Panc1 (cell line): ENCODE data around the gene HTR2C. TPM values are rescaled to one million over a fixed set of nuclear protein-coding genes. Genes with fewer than 3 reads are reported as not detected.

Source experiments
- ATAC-seq: fragments of 200-7000 bp; cut with Tn5 transposase; 2 replicates; pipeline ENCODE4 v1.9.1; 2020; ENCODE audit warnings: mild to moderate bottlenecking, moderate library complexity
- BruUV-seq: library from RNA; stranded (reverse); fragments of 400-500 nt; replicated peaks from 2 replicates; lab custom pipeline; 2021; lab: Mats Ljungman, UMichigan
- CTCF ChIA-PET: fragments of 300-600 bp; sonication (Branson Sonifier 250); formaldehyde crosslinking; loops from one replicate; lab custom pipeline; 2022; ENCODE audit warnings: antibody characterized with exemption; lab: Charles Lee
- POLR2A ChIA-PET: fragments of 300-600 bp; sonication (Branson Sonifier 250); formaldehyde crosslinking; loops from one replicate; lab custom pipeline; 2022; ENCODE audit warnings: antibody characterized with exemption; lab: Charles Lee
- DNase-seq: peaks from one replicate; pipeline ENCODE4 v3.0.0-alpha.2; 2010; ENCODE audit warnings: low read depth, low spot score
- H3K27ac ChIP-seq: 2 replicates; pipeline ENCODE4 v1.5.1; 2011; ENCODE audit warnings: mild to moderate bottlenecking, low read length, inconsistent platforms
- H3K27me3 ChIP-seq: fragments of 200-500 bp; sonication (Bioruptor generic); 2 replicates; pipeline ENCODE4 v1.6.0; 2014; ENCODE audit warnings: low read length, inconsistent platforms; ENCODE audit not compliant: control insufficient read depth, insufficient read depth
- H3K36me3 ChIP-seq: fragments of 200-500 bp; sonication (Bioruptor generic); 2 replicates; pipeline ENCODE4 v1.5.1; 2014; ENCODE audit warnings: inconsistent platforms, mild to moderate bottlenecking, low read length, moderate library complexity; ENCODE audit not compliant: control insufficient read depth, insufficient read depth
- H3K4me1 ChIP-seq: 2 replicates; pipeline ENCODE4 v1.5.1; 2011; ENCODE audit warnings: inconsistent platforms, mild to moderate bottlenecking, low read length, moderate library complexity; ENCODE audit not compliant: control insufficient read depth, insufficient read depth
- H3K4me3 ChIP-seq, 2 experiments: 2 replicates each; pipeline ENCODE4 v1.5.1; 2011 to 2012; ENCODE audit warnings: low read depth in 2 of 2, low read length in 2 of 2, mild to moderate bottlenecking in 2 of 2, inconsistent platforms in 1 of 2, moderate library complexity in 1 of 2
- H3K9me3 ChIP-seq: fragments of 200-500 bp; sonication (Bioruptor generic); 2 replicates; pipeline ENCODE4 v1.5.1; 2014; ENCODE audit warnings: low read depth, mild to moderate bottlenecking, inconsistent platforms, low read length, moderate library complexity; ENCODE audit not compliant: control insufficient read depth, insufficient read depth
- CTCF ChIP-seq: fragments of 450-650 bp; IDR thresholded peaks from 2 replicates; pipeline ENCODE4 v1.5.1; 2017; ENCODE audit warnings: mild to moderate bottlenecking
- POLR2AphosphoS5 ChIP-seq: IDR thresholded peaks from 2 replicates; pipeline ENCODE4 v1.6.1; 2012; ENCODE audit warnings: mild to moderate bottlenecking, low read depth, low read length, moderate library complexity
- REST ChIP-seq, 2 experiments: IDR thresholded peaks; 2 replicates each; pipeline ENCODE4 v1.6.1; 2011 to 2012; ENCODE audit warnings: low read depth in 2 of 2, control low read depth in 1 of 2, low read length in 1 of 2, mild to moderate bottlenecking in 1 of 2, moderate library complexity in 1 of 2; ENCODE audit not compliant: insufficient read depth in 1 of 2
- SIN3A ChIP-seq: IDR thresholded peaks from 2 replicates; pipeline ENCODE4 v1.6.1; 2012; ENCODE audit warnings: low read depth, mild to moderate bottlenecking, low read length, moderate library complexity, borderline replicate concordance; ENCODE audit not compliant: insufficient read depth
- TCF7L2 ChIP-seq: IDR thresholded peaks from 2 replicates; pipeline ENCODE4 v1.6.1; 2011; ENCODE audit warnings: mild to moderate bottlenecking, low read depth, low read length, inconsistent platforms
- in situ Hi-C: cut with HindIII; loops from 2 replicates; pipeline ENCODE4 v1.10.0; 2016; ENCODE audit warnings: low sequenced_read_pairs, low pct_unique_long_range_greater_than_20kb
- intact Hi-C: fragments of 100-400 bp; cut with micrococcal nuclease; formaldehyde crosslinking; loops from one replicate; pipeline ENCODE4 v1.10.0; 2022; ENCODE audit not compliant: unreplicated experiment
- total RNA-seq: library from RNA; stranded (reverse); gene quantifications from one replicate; pipeline ENCODE4 v1.2.1, GENCODE V29; 2021; ENCODE audit not compliant: unreplicated experiment

The HTR2C gene
- total RNA-seq, 1 experiment from 2014 or later: not detected

GRCh38 chrX:114797494-114797893, 213.6 kb downstream of the HTR2C start:
- no peak for DNase-seq
- intact Hi-C loops: no loop called here
- POLR2A ChIA-PET: no interaction called here

GRCh38 chrX:114798907-114799306, 215.0 kb downstream of the HTR2C start:
- BruUV-seq: no TSS peak
- in situ Hi-C loops: no loop called here

More at GRCh38 chrX:114797494-114797893, 213.6 kb downstream of the HTR2C start:
- Histone ChIP-seq H3K36me3 (no peaks in the 10 kb centered on the region), H3K27me3 (no peaks in the 10 kb centered on the region), H3K27ac (no peak overlapping the region), H3K9me3 (no peaks in the 10 kb centered on the region), H3K4me1 (no peaks in the 10 kb centered on the region), H3K4me3 (no peak overlapping the region)
- TF ChIP-seq POLR2AphosphoS5: no peak
- TF ChIP-seq SIN3A: no peak
- TF ChIP-seq TCF7L2: no peak
- no peak for TF ChIP-seq REST (IDR thresholded peaks at IDR 0.05; ENCODE audit: insufficient read depth in 1 of 2, low read depth in 2 of 2, low read length in 1 of 2)
- TF ChIP-seq CTCF: no peak
- no TSS peak for BruUV-seq
- in situ Hi-C loops: no loop called here
- CTCF ChIA-PET: no interaction called here
- no peak for ATAC-seq

GRCh38 chrX:114800719-114801118, 216.8 kb downstream of the HTR2C start:
- intact Hi-C loops: no loop called here
- DNase-seq (no peak), ATAC-seq (no peak)
- Histone ChIP-seq H3K36me3 (no peaks in the 10 kb centered on the region), H3K4me1 (no peaks in the 10 kb centered on the region), H3K27me3 (no peaks in the 10 kb centered on the region), H3K4me3 (no peak overlapping the region), H3K27ac (no peak overlapping the region), H3K9me3 (no peaks in the 10 kb centered on the region)
- ChIA-PET POLR2A (no interaction called here), CTCF (no interaction called here)
- TF ChIP-seq REST (IDR thresholded peaks at IDR 0.05; ENCODE audit: insufficient read depth in 1 of 2, low read depth in 2 of 2, low read length in 1 of 2) (no peak), CTCF (no peak), POLR2AphosphoS5 (no peak)
- in situ Hi-C loops: no loop called here
- no TSS peak for BruUV-seq

More at GRCh38 chrX:114798907-114799306, 215.0 kb downstream of the HTR2C start:
- DNase-seq (no peak), ATAC-seq (no peak)
- ChIA-PET CTCF (no interaction called here), POLR2A (no interaction called here)
- H3K36me3 ChIP-seq: no peaks in the 10 kb centered on the region
- intact Hi-C loops: no loop called here
- H3K4me3 ChIP-seq: no peak overlapping the region
- no peaks in the 10 kb centered on the region for H3K9me3 ChIP-seq
- H3K4me1 ChIP-seq: no peaks in the 10 kb centered on the region
- H3K27me3 ChIP-seq: no peaks in the 10 kb centered on the region
- no peak overlapping the region for H3K27ac ChIP-seq
- TF ChIP-seq SIN3A (no peak), TCF7L2 (no peak), POLR2AphosphoS5 (no peak)
